Keratinocyte (primary cell): ENCODE results near the gene NAALADL2. TPM values are rescaled to one million over a fixed set of nuclear protein-coding genes. Genes with fewer than 3 reads are reported as not detected.

Experiments used
- DNase-seq: peaks from one replicate; pipeline ENCODE4 v3.0.0-alpha.2; 2011; ENCODE audit warnings: low read depth, missing footprints, low spot score
- FAIRE-seq: peaks from 2 replicates; lab custom pipeline; 2011; peaks lifted over from hg19 to GRCh38; lab: Jason Lieb, UNC
- H2AFZ ChIP-seq: 2 replicates; pipeline ENCODE4 v1.6.0; 2012; ENCODE audit warnings: low read length, control low read depth, inconsistent platforms; ENCODE audit not compliant: control insufficient read depth
- H3K27ac ChIP-seq: 2 replicates; pipeline ENCODE4 v1.5.1; 2011; ENCODE audit warnings: low read length; ENCODE audit not compliant: control insufficient read depth, insufficient read depth
- H3K27me3 ChIP-seq: 3 replicates; pipeline ENCODE4 v1.6.0; 2011; ENCODE audit warnings: low read length; ENCODE audit not compliant: control insufficient read depth, insufficient read depth; ENCODE audit errors: extremely low read depth
- H3K36me3 ChIP-seq, 2 experiments: 2 replicates in 1 of 2; 3 replicates in 1 of 2; pipeline ENCODE4 v1.5.1; 2011; ENCODE audit warnings: low read length in 2 of 2, mild to moderate bottlenecking in 1 of 2; ENCODE audit not compliant: control insufficient read depth in 2 of 2, insufficient read depth in 2 of 2; ENCODE audit errors: extremely low read depth in 1 of 2
- H3K4me1 ChIP-seq: 3 replicates; pipeline ENCODE4 v1.5.1; 2011; ENCODE audit warnings: low read length; ENCODE audit not compliant: control insufficient read depth, insufficient read depth; ENCODE audit errors: extremely low read depth
- H3K4me2 ChIP-seq: 3 replicates; pipeline ENCODE4 v1.6.0; 2011; ENCODE audit warnings: low read depth, low read length; ENCODE audit not compliant: control insufficient read depth, insufficient read depth; ENCODE audit errors: extremely low read depth
- H3K4me3 ChIP-seq, 3 experiments: fragments of 200-600 bp in 1 of 3; sonication (generic) in 1 of 3; 2 replicates in 2 of 3; 3 replicates in 1 of 3; pipeline ENCODE4 v1.5.1; 2011 to 2016; ENCODE audit warnings: low read length in 3 of 3, mild to moderate bottlenecking in 3 of 3, control low read depth in 2 of 3, inconsistent platforms in 1 of 3, low read depth in 1 of 3, mixed read lengths in 1 of 3, mixed run types in 1 of 3, moderate library complexity in 1 of 3; ENCODE audit not compliant: control insufficient read depth in 2 of 3, insufficient read depth in 2 of 3; ENCODE audit errors: extremely low read depth in 1 of 3
- H3K79me2 ChIP-seq: 2 replicates; pipeline ENCODE4 v1.6.0; 2012; ENCODE audit warnings: low read length; ENCODE audit not compliant: control insufficient read depth, insufficient read depth
- H3K9ac ChIP-seq: 3 replicates; pipeline ENCODE4 v1.6.0; 2011; ENCODE audit warnings: low read length; ENCODE audit not compliant: control insufficient read depth, insufficient read depth; ENCODE audit errors: extremely low read depth
- H3K9me1 ChIP-seq: 3 replicates; pipeline ENCODE4 v1.6.0; 2011; ENCODE audit warnings: low read length; ENCODE audit not compliant: control insufficient read depth, insufficient read depth; ENCODE audit errors: extremely low read depth
- H3K9me3 ChIP-seq: 2 replicates; pipeline ENCODE4 v1.5.1; 2012; ENCODE audit warnings: low read depth, low read length; ENCODE audit not compliant: control insufficient read depth
- H4K20me1 ChIP-seq: 3 replicates; pipeline ENCODE4 v1.6.0; 2011; ENCODE audit warnings: low read length; ENCODE audit not compliant: control insufficient read depth, insufficient read depth; ENCODE audit errors: extremely low read depth
- EZH2 ChIP-seq: IDR thresholded peaks from one replicate; pipeline ENCODE4 v1.6.1; 2012; ENCODE audit warnings: inconsistent platforms, mild to moderate bottlenecking, low read length, moderate library complexity
- dilution Hi-C: fragments of 300-500 bp; cut with MboI; formaldehyde crosslinking; loops from one replicate; pipeline ENCODE4 v1.7.0; 2020; ENCODE audit warnings: low sequenced_read_pairs; ENCODE audit not compliant: extremely low pct_ligation_motif_present
- polyA plus RNA-seq, 5 experiments: library from polyadenylated mRNA; depleted of rRNA in 3 of 5; stranded (reverse) in 3 of 5; stranded (forward) in 1 of 5; unstranded in 1 of 5; fragments of >200 nt; gene quantifications; 1 replicate in 1 of 5; 2 replicates in 3 of 5; 3 replicates in 1 of 5; pipeline versions ENCODE4 v1.2.1 to v1.2.3, GENCODE V29; 2011 to 2012; ENCODE audit warnings: missing spikeins in 2 of 5, low read depth in 1 of 5, low replicate concordance in 1 of 5
- TF ChIP-seq, protein P1 (sequence below), 3 experiments: IDR thresholded peaks in 1 of 3; conservative IDR thresholded peaks in 1 of 3; optimal IDR thresholded peaks in 1 of 3; 2 replicates in 2 of 3; 3 replicates in 1 of 3; pipeline versions ENCODE3 to v1.5.1; 2011; ENCODE audit warnings: low read length in 3 of 3, mild to moderate bottlenecking in 3 of 3, moderate library complexity in 2 of 3, control low read depth in 1 of 3, inconsistent platforms in 1 of 3; ENCODE audit not compliant: insufficient read depth in 2 of 3; ENCODE audit errors: extremely low read depth in 1 of 3

Gene NAALADL2
- polyA plus RNA-seq, 1 donor (not counting 4 experiments of a cell fraction or from before 2014, with no cell fraction given), result 0.75 TPM

DNA sequence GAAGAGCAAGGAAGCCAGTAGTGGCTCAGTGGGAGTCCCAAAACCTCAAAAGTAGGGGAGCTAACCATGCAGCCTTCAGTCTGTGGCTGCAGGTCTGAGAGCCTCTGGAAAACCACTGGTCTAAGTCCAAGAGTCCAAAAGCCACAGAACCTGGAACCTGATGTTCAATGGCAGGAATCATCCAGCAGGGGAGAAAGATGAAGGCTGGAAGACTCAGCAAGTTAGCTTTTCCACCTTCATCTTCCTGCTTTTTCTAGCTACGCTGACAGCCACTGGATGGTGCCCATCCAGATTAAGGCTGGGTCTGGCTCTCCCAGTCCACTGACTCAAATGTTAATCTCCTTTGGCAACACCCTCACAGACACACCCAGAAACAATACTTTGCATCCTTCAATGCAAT, 626.3 kb downstream of the NAALADL2 start:
- H2AFZ ChIP-seq, result no peak overlapping the region
- no peak overlapping the region for H3K9ac ChIP-seq
- H3K36me3 ChIP-seq, result no peaks in the 10 kb centered on the region
- H3K4me3 ChIP-seq, result no peak overlapping the region
- H3K27ac ChIP-seq, result no peak overlapping the region
- no peaks in the 10 kb centered on the region for H4K20me1 ChIP-seq
- no peaks in the 10 kb centered on the region for H3K27me3 ChIP-seq
- no peaks in the 10 kb centered on the region for H3K4me1 ChIP-seq
- TF ChIP-seq, protein P1, sequence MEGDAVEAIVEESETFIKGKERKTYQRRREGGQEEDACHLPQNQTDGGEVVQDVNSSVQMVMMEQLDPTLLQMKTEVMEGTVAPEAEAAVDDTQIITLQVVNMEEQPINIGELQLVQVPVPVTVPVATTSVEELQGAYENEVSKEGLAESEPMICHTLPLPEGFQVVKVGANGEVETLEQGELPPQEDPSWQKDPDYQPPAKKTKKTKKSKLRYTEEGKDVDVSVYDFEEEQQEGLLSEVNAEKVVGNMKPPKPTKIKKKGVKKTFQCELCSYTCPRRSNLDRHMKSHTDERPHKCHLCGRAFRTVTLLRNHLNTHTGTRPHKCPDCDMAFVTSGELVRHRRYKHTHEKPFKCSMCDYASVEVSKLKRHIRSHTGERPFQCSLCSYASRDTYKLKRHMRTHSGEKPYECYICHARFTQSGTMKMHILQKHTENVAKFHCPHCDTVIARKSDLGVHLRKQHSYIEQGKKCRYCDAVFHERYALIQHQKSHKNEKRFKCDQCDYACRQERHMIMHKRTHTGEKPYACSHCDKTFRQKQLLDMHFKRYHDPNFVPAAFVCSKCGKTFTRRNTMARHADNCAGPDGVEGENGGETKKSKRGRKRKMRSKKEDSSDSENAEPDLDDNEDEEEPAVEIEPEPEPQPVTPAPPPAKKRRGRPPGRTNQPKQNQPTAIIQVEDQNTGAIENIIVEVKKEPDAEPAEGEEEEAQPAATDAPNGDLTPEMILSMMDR (optimal IDR thresholded peaks at IDR 0.05 in 1 of 3, IDR thresholded peaks at IDR 0.05 in 1 of 3, conservative IDR thresholded peaks at IDR 0.05 in 1 of 3; ENCODE audit: extremely low read depth in 1 of 3, insufficient read depth in 2 of 3, low read length in 3 of 3), result peak in 1 of 3 experiments; percentile 16
- no peak for TF ChIP-seq EZH2
- H3K9me1 ChIP-seq, result no peaks in the 10 kb centered on the region
- FAIRE-seq (no peak), DNase-seq (no peak)
- dilution Hi-C loops, result no loop called here
- H3K4me2 ChIP-seq, result no peak overlapping the region
- no peaks in the 10 kb centered on the region for H3K79me2 ChIP-seq
- no peaks in the 10 kb centered on the region for H3K9me3 ChIP-seq

GRCh38 chr3:175486255-175486654, 627.1 kb downstream of the NAALADL2 start:
- Histone ChIP-seq H3K9me3 (no peaks in the 10 kb centered on the region), H3K4me2 (no peak overlapping the region), H2AFZ (no peak overlapping the region), H3K36me3 (no peaks in the 10 kb centered on the region), H3K27me3 (no peaks in the 10 kb centered on the region), H3K9me1 (no peaks in the 10 kb centered on the region), H3K9ac (no peak overlapping the region), H3K27ac (no peak overlapping the region), H3K79me2 (no peaks in the 10 kb centered on the region), H3K4me3 (no peak overlapping the region), H4K20me1 (no peaks in the 10 kb centered on the region), H3K4me1 (no peaks in the 10 kb centered on the region)
- dilution Hi-C loops, result no loop called here
- FAIRE-seq, result no peak
- no peak for DNase-seq
- TF ChIP-seq EZH2, result no peak
- TF ChIP-seq, protein P1 (optimal IDR thresholded peaks at IDR 0.05 in 1 of 3, IDR thresholded peaks at IDR 0.05 in 1 of 3, conservative IDR thresholded peaks at IDR 0.05 in 1 of 3; ENCODE audit: extremely low read depth in 1 of 3, insufficient read depth in 2 of 3, low read length in 3 of 3), result no peak
